ENCODE data around the gene EXOC6B. TPM values are rescaled to one million over a fixed set of nuclear protein-coding genes. Genes with fewer than 3 reads are reported as not detected.
A peak's percentile ranks its signal among the peaks of the same experiment; 100 is the strongest.

Gene EXOC6B
- total RNA-seq, 1 donor from 2014 or later: 45.3 TPM

GRCh38 chr2:72131916-72132841 is 693.7 kb downstream of the EXOC6B start:
- DNase-seq: no peak

GRCh38 chr2:72131371-72131891 is 694.4 kb downstream of the EXOC6B start:
- no peak for DNase-seq

- no peak for DNase-seq
Observed at GRCh38 chr2:72130659-72131360, 695.0 kb downstream of the EXOC6B start.

GRCh38 chr2:72129681-72130340 is 696.0 kb downstream of the EXOC6B start:
- DNase-seq: peak; percentile 7

- no peak for DNase-seq
Observed at GRCh38 chr2:72128843-72129227, 697.0 kb downstream of the EXOC6B start.

GRCh38 chr2:72128059-72128842 is 697.6 kb downstream of the EXOC6B start:
- no peak for DNase-seq

GRCh38 chr2:72127401-72128058 is 698.3 kb downstream of the EXOC6B start:
- DNase-seq: no peak

GRCh38 chr2:72126186-72127100 is 699.4 kb downstream of the EXOC6B start:
- DNase-seq: no peak

Small RNA genes lying within 50 kb of the gene (small RNA-seq; reads per million reads assigned to genes)
- gene RF00592 (ENCODE audit: low replicate concordance): not detected
- gene RNU2-39P (ENCODE audit: low replicate concordance): 0.09 reads per million

Other genes with a start within 250 kb of the EXOC6B start
- gene SPR, start 61.4 kb upstream of the EXOC6B start, total RNA-seq: 3.9 TPM
- not detected for gene EMX1, start 91.5 kb upstream of the EXOC6B start, total RNA-seq
- gene SFXN5, start 245.7 kb upstream of the EXOC6B start, total RNA-seq: 5.1 TPM

All from skin of body (tissue), 3 donors.